GM12891 (cell line): Measurements from ENCODE around the gene CYTH4.

Experiments used
- POLR2A ChIP-seq: IDR thresholded peaks from 2 replicates; pipeline ENCODE4 v1.6.1; 2011; ENCODE audit warnings: low read depth, low read length, control low read depth
- POLR2AphosphoS5 ChIP-seq: IDR thresholded peaks from 2 replicates; pipeline ENCODE4 v1.6.1; 2011; ENCODE audit warnings: low read depth, low read length, control low read depth
- TAF1 ChIP-seq: IDR thresholded peaks from 2 replicates; pipeline ENCODE4 v1.6.1; 2011; ENCODE audit warnings: low read depth, low read length, control low read depth

DNA sequence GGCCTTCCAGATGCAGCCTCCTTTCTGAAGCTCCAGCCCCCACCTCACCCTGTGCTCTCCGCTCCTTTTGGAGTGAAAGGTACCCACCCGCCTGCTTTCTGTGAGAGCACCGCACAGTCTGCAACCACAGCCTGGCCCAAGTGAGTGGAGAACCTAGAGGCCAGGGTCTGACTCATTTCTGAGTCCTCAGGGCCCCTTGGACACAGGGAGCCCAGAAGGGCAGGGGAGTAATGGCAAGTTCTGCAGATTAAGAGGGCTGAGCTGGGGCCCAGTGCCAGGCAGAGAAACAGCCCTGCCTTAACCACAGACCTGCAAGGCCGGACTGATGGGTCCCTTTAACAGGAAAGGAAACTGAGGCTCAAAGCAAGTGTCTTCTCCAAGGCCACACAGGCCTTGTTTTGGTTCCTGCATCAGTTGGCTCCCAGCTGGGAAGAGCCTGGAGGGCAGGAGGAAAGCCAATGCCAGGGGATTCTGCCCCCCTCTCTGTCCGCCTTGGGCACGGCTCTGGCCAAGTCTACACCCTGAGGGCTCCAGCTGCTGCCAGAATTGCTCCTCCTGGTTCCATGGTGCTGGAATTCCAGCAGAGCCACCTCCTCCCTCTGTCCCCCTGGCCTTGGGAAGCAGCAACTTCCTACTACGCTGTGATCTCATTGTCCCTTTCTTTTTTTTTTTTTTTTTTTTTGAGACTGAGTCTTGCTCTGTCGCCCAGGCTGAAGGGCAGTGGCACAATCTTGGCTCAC lies 55.1 kb downstream of the CYTH4 start:
- TF ChIP-seq POLR2A = no peak
- TF ChIP-seq POLR2AphosphoS5 = no peak
- no peak for TF ChIP-seq TAF1
